ENCODE data around the gene ZMIZ1.

The ZMIZ1 gene

DNA sequence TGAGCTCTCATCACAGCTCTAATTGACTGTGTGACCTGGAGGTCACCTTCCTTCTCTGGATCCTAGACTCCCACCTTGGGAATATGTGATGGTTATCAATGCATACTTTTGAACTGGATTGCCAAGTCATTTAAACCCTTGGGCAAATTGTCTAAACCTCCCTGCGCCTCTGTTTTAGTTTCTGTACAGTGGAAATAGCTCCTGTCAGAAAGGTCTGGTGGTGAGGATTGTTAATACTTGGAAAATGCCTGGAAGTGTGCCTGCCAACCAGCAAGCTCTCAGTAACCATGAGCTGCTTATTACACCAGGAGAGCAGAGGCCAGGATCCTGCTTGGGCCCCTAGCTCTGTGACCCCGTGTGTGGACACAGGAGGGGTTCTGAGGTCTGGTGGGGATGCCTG is 169.8 kb downstream of the ZMIZ1 start:
- DNase-seq: no peak

GRCh38 chr10:79239275-79239779 is 170.6 kb downstream of the ZMIZ1 start:
- peak; percentile 86 to 93 for DNase-seq

GRCh38 chr10:79239924-79240581 is 171.3 kb downstream of the ZMIZ1 start:
- no peak for DNase-seq

GRCh38 chr10:79241629-79241989 is 172.8 kb downstream of the ZMIZ1 start:
- DNase-seq: no peak

DNA sequence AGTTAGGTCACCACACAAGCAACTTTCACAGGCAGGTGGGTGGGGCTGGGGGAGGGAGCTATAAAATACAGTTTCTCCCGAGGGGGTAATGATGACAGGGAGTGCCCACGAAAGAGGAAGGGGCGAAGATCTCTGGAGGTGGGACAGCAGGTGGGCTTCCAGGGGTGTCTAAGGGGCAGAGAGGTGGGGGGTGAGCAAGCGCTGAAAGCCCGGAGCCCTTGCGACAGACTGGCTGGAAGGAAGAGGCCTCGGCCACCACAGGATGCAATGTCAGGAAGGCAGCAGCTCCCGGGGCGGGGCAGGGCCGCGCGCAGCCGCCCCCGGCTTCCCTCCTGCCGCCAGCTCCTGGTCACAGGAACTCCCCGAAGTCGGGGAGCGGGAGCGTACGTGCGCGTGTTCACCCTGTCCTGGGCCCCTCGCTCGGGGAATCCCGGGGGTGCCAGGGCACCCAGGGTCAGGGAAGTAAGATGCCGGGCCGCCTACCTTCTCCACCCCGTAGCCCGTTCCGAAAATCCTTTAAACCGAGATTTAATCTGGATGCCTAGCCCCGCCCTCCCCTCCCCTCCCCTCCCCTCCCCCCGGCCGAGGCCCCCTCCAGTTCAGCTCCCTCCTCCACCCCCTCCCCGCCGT is 173.3 kb downstream of the ZMIZ1 start:
- peak; percentile 87 to 97 for DNase-seq

DNA sequence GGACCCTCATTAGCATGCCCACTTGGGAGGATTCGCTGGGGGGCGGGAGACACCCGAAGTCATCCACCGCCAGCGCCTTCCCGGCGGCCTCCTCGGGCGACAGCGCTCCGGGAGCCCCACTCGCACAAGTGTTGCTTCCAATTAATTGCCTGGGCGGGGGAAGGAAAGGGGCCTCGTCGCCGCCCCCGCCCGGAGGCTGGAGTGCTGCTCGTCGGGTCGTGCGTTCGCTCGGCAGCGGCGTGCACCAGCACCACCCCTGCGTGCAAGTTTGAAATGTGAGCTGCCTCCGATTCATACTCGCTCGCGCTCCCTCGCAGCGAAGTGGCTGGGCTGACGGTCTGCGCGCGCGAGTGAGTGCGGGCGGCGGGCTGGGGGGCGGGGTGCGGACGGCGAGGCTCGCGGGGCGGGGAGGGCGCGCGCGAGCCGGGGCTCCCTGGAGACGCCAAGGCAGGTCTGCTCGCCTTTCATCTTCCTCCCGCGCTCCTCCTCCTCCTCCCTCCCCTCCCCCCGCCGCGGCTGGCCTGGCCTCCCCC is 173.9 kb downstream of the ZMIZ1 start:
- peak; percentile 38 to 39 for DNase-seq

DNA sequence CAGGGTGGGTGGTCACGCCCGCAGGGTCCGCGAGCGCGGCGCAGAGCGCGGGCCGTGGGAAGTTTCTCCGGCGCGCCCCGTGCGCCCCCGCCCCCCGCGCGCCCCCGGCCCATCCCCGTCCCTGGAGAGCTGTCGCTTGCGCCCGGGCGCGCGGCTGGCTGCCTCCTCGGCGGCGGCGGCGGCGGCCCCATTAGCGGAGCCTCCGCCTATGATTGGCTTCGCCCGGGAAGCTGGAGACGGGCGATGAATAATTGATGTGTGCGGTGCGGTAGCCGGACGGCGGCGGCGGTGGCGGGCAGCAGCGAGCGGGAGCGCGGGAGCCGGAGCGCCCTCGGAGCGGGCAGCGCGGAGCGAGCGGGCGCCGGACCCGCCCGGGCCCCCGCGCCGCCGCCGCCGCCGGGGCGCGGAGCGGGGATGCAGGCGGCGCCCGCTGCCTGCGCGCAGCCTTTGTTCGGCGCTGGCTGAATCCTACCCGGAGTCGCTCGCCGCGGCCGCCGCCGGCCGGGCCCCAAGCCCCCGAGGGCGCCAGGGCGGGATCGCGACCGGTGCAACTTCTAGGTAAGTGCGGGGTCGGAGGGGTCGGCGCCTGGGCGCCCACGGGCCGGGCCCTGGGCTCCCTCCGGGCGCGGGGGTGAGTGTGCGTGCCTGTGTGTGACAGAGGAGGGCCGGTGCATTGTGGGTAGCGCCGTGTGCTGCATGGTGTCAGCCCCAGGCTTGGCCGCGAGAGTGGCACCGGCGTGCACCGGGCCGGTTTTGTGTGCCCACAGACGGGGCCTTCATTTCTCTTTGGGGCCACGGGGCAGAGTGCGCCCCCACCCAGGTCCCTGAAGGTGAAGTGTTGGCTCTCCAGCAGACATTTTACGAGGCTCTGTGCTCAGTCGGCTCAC is 174.7 kb downstream of the ZMIZ1 start:
- DNase-seq: no peak

- no peak for DNase-seq
Observed at GRCh38 chr10:79244068-79244442, 175.3 kb downstream of the ZMIZ1 start.

DNA sequence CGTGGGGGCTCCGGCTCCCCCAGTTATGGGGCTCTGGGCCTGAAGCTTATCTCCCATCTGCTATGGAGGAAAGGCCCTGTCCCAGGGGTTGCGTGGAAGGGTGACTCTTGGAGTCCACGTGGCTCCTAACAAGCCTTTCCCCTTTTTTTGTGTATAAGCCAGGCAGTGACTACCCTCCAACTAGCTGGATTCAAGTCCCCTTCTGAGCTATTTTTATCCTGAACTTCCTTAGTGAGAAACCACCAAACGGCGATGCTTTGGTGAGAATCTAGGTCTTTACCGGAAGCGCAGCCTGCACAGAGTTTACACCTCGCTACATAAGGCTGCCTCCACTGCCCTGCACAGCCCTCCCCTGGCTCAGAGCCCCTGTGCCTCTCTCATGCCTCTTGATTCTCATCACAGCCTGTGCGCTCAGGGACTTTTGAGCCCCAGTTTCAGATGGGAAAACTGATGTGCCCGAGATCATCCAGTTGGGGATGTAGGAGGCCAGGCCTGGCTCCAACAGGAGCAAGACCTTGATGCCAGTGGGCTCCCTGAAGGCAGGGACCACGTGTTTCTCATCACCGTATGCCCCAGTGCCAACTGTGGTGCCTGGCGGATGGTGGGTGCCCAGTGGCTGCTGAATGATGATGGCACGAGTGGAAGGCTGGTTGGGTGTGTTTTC is 176.2 kb downstream of the ZMIZ1 start:
- peak; percentile 46 to 75 for DNase-seq

GRCh38 chr10:79245539-79246208 is 176.9 kb downstream of the ZMIZ1 start:
- no peak for DNase-seq

DNA sequence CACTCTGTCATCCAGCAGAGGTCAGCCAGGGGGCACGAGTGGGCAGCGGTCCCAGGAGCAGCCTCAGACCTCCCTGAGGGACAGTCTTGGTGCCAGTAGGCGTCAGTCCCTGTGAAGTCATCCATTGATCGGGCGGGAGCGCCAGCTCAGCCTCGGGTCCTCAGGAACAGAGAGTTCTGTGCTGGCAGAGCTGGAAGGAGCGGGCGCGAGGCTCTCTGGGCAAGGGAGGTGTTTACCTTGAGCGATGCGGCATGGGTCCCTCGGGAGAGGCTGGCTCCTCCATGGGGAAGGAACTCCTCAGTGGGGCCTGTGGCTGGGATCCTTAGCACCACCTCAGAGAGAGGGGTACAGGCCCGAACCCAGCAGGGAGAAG is 177.4 kb downstream of the ZMIZ1 start:
- DNase-seq: peak in 1 of 2 donors; percentile 67

- no peak for DNase-seq
Observed at GRCh38 chr10:79246606-79247275, 178.0 kb downstream of the ZMIZ1 start.

DNA sequence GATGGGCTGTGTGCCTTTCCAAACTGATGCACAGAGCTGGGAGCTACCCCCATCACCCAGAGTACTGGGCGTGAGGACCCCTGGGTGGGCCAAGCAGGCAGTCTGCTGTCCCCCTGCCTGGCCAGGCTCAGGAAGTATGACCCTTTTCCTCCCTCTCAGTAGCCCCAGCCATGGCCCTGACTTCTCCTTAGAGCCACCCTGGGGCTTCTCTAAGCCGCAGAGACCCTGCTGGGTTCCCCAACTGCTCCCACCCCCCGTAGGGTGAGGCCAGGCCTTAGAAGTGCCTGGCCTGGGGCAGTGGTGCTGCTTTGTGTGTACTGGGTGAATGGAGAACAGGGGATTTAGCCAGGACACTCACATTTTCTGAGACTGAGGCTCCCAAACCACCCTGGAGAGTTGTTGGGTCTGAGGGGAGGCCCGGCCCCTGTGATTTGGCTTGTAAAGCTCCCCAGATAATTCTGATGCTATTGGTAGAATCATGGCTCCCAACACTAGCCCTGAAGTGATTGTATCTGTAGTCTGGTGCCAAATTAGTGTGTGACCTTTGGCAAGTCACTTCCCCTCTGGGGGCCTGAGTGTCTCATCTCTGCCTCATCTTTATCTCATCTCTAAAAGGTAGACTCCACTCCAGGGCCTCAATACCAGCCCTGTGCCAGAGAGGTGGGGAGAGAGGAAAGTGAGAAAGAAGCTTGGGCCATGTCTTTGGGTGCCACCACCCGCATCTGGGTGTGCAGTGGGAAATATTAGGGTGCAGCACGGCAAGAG is 178.8 kb downstream of the ZMIZ1 start:
- DNase-seq: no peak

DNA sequence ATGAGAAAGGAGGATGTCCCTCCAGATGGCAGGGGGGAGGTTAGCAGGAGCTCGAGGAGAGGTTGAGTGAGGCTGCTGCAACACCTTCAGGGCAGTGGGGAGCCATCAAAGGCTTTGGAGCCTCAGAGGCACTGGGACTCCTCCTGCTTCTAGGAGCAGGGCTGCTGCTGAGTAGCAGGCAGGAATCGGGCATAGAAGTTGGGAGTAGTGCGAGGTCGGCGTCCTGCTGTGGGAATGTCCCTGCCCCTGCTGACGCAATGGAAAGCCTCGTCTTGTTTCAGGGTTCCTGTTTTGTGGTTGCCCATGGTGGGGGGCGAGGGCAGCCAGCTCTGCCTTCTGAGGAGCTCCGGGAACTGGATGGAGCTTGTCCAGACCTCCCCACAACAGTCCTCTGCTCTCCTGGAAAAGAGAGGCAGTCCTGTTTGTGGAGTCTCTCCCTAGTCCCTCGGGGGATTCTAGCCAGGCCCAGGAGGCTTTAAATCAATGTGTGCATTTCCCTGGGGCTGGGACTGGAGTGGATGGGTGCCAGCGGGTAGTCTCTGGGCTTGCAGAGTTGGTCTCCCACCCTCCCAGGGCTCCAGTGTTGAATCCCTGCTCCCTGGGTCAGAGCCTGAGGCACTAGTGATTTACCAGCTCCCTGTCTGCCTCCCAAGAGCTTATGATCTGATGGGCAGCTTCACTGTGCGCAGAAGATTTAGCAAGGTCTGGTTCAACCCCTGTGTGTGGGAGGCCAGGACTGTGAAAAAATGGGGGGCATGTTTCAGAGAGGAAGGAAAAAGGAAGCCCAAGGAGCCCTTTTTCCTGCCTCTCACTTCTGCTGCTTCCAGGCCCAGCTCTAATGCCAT is 179.8 kb downstream of the ZMIZ1 start:
- peak; percentile 76 to 78 for DNase-seq

DNA sequence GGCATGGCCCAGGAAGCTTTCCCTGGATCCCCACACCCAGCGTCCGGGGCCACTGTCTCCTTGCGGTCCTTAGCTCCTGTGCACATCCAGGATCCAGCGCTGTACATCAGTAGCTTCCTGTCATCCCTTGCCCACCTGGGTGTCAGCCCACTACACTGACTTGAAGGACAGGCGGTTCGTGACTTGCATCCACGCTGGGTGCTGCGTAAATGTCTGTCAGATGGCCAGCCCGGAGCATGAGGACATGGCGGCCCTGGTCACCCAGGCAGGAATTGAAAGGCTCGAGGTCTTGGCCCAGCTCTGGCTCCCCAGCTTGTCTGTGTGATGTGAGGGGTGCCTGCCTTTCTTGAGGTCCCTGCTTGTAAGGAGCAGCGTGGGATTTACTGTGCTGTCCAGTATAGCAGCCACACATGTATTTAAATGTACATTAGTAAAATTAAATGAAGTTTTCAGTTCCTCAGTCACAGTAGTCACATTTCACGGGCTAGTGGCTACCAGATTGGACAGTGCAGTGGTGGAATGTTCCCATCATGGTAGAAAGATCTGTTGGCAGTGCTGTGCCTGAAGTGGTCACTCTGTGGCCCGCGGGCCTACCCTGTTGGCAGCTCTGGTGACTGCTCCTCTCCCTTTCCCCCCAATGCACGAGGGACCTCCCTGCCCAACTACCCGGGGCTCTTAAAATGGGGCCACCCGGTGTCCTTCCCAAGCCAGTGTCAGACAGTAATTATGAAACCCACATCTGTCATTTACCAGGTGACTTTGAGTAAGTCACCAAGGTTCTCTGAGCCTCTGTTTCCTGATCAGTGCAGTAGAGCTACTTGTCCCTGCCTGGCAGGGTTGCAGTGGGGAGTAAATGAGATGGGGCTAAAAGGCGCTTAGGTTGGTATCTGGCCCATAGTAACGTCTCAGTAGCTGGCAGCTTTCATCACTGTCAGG is 180.7 kb downstream of the ZMIZ1 start:
- DNase-seq: peak in 1 of 2 donors; percentile 46

DNA sequence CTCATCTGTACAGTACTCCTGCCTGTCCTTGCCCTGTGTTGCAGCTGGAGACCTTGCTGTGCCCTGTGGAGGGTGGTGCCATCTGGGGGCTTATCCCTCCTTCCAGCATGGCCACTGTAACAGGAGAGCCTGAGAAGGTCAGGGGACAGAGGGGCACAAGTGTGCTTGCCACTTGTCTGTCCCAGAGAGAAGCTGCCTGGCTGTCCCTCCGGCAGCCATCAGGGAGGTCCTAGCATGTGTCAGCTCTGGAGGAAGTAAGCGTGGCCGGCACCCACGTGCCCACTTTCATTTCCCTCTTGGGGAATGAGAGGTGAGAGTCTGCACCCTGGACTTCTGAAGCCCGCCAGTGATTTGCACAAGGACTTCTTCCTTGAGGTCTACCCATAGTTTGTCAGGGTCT is 181.5 kb downstream of the ZMIZ1 start:
- peak; percentile 82 to 85 for DNase-seq

GRCh38 chr10:79252450-79252849 is 183.7 kb downstream of the ZMIZ1 start:
- no peak for DNase-seq

DNA sequence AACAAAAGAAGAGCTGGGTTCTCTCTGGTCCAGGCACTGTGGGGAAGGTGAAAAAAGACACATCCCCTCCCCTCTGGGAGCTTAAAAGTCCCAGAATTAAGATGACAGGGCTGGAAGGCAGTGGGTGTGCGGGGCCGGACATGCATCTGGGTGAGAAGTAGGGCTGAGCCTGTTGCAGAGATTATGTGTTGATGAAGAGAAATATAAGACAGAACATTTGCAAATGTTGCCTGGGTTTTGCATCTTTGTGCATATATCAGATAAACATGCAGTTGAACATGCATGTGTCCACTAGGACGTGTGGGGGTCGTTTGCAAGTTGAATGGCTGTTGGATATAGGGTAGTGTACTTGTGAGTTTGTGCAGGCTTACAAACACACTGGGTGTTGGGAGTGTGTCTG is 184.2 kb downstream of the ZMIZ1 start:
- no peak for DNase-seq

GRCh38 chr10:79253704-79254103 is 184.9 kb downstream of the ZMIZ1 start:
- DNase-seq: no peak

Measured in inflammatory macrophage treated with lipopolysaccharide for 1 hour (primary cell).